IPS DF 19.7 (cell line): ENCODE data around the gene TMA7B.
A peak's percentile ranks its signal among the peaks of the same experiment; 100 is the strongest.
"Not testable (repeated sequence)": the region's sequence is repeated elsewhere in the genome, so short reads cannot be mapped to it uniquely, and the experiment has no call there.

Source experiments
- DNase-seq: peaks from one replicate; pipeline ENCODE4 v3.0.0-alpha.2; 2013; ENCODE audit warnings: low read depth, low spot score

Gene TMA7B

DNA sequence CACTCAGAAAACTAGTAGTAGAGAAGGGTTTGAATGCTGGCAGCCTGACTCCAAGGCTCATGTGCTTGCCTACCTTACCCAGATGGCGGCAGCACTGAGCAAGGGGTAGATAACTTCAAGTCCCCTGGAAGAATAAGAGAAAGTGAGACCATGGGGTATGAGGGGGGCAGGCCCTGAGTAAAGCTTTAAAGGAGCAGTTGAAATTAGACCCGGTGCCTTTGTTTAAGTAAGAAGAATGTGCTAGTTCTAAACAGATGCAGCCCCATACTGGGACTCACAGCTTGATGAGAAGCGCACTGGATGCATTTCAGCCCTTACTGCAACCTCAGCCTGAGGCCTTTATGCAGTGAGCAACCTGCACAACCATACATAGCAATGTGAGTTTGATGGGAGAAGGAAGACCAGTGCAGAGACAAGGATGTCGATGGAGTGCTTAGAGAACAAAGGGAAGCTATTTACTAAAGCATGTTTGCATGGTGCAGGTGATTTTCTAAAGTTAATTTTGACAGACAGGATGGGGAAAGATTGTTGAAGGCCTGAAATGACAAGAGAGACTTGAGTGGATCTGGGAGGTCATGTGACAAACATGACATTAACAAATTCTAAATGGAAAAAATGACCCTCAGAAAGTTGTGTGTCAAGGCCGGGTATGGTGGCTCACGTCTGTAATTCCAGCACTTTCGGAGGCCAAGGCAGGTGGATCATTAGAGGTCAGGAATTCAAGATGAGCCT, 27.1 kb upstream of the TMA7B start:
- DNase-seq = peak; percentile 94

DNA sequence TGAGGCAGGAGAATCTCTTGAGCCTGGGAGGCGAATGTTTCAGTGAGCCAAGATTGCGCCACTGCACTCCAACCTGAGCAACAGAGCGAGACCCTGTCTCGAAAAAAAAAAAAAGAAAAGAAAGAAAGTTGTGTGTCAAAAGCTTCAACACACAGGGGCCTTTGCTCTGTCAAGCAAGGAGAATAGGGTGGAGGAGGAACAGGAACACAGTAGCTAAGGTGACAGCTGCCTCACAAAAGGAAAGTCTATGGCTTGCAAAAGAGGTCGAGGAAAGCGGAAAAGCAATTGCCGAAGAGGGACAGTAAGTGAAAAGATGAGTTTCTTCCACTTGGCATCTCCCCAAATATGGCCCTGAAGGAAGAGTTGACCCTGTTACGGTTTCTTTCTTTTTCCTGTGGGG, 26.5 kb upstream of the TMA7B start:
- no peak for DNase-seq

DNA sequence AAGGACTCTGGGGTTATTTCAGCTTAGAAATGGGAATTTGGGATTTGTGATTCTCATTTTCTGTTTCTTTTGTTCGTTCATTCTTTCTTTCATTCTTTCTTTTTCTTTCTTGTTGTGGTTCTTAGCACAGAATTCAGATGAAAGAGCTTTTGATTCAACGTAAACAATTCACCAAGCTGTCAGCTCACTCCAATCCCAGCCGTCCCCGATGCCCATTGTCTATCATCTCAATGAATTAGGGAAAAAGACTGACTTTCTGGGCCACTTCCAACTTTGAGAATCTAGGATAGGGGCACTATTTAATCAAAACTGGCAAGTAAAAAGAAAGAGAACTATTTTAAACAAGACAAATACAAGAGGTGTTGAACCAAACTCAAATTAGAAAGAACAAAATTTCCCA, 25.1 kb upstream of the TMA7B start:
- DNase-seq = no peak

DNA sequence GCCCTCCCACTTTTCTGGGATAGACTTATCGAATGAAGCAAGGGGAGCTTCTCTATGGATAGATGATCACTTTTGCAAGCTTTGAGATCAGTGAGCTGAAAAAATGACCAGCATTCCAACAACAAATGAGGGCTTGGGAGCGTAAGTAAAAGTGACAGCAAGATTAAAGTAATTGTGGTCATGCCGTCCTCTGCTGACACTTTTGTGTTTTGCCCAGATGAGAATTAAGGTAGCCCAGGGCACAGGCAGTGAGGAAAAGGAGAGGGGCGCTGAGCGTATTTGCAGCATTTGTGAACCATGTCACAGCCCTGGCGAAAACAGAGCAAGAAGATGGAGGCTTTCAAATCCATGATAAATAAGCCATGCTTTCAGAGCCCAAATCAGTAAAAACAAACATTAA, 24.6 kb upstream of the TMA7B start:
- DNase-seq = no peak

DNA sequence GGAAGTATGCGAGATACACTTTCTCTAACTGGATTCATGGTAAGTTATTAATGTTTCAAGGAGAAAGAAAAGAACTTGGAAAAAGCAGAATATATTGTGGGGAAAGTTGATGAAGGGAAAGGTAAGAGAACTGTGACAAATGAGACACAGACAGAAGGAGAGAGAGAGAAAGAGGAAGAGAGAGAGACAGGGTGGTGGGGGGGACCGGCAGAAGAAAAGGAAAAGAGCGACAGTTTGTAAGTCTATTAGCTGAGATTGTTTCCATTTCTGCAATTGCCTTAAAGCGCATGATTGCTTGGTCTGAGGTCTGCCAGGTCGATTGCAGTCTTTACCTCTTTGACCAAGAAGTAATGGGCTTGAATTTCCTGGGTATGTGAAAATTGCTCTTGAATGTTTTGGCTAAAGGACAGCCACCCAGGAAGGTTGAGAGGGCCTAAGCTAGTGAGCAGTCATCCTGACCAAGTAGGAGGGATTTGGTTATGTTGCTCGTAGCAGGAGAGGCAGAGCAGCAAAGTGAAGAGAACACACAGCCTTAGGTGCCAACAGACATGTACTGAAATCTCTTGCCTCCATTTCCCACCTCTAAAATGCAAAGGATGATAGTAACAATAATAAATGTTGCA, 23.6 kb upstream of the TMA7B start:
- DNase-seq = no peak

DNA sequence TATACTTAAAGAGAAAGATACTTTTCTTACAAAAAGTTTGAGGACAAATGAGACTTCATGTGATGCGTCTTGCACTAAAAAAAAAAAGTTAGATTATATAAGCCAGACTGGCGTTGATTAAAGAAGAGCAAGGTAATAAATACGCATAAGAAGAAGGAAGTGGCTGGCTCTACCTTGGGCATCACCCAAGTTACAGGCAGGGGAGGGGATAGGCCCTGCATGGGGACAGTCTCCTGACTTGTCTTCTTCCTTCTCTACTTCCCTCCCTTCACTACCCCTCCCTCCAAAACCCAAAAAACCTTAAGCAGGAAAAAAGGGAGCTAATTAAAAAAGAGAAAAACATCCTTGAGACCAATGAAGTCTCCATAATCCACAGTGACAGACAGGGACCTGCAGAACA, 22.3 kb upstream of the TMA7B start:
- no peak for DNase-seq

DNA sequence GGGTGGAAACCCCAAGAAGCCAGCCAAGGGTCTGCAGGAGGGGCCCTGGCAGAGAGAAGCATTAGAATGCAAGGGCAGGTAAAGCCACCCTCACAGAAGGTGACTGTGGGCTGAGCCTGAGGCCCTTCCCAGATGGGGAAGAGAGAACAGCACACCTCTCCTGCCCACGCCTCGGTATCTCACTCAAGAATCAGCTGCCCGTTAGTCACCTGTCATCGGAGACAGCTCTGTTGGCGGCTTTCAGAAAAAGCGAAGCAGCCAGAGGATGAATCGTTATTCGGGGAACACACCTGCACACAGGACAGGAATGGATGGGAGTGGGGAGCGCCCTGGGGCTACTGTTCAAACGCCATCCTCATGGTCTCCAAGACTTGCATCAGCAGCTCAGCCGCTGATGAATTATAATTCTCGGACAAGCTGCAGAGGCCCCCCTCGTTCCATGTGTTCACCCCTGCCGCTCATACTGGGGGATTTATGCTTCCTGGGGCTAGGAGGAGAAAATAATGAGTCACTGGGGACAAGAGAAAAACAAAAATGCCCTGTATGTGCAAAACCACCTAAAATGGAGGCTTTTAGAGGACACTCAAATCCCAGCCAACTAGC, 21.6 kb upstream of the TMA7B start:
- DNase-seq = no peak

DNA sequence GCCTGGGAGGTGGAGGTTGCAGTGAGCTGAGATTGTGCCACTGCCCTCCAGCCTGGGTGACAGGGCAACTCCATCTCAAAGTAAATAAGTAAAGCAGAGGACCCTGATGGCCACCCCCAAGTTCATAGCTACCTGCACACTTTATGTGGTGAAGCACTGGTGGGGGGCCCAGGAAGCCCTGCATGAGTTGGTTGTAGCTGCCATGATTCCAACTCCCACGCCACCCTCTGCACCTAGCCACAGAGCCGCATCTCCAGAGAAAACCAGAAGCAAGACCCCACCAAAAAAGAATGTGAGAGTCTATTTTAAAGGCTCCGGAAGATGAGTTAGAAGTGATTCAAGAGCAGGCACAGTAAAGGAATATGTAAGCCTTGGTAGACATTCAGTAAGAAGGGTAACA, 20.4 kb upstream of the TMA7B start:
- no peak for DNase-seq

DNA sequence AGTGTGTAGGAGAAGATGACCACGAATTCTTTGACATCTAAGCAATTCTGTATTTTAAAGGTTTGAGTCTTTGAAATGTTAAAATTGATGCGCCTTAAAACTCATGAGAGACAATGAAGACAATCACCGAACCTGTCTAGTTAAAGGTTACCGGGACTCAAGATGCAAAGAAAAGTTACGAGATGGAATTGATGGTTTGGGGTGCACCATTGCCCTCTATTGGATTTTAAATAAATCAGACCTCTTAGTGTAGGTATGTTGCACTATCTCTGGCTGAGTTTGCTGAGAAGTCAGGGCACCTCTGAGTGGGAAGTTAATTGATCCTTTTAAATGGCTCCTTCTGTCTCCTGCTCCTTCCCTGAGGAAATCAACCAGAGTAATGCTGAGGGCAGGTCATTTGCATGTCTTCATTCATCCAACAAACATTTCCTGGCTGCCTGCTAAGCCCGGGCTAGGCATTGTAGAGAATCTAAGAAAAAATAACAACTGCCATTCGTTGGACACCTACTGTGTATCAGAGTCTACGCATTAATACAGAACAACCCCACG, 19.4 kb upstream of the TMA7B start:
- no peak for DNase-seq

DNA sequence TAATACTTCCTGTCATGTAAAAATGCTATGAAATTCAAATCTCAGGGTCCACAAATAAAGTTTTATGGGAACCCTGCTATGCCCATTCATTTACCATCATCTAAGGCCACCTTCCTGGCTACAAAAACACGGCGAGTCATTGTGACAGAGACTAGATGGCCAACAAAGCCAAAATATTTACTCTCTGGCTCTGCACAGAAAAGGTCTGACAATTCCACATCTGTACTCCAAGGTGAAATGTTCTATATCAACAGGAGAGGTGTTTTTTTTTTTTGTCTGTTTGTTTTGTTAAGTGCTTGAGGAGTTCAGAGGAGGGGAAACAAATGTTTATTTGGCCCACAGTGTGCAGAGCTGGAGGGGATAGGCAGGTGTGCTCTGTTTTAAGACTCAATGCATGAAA, 18.6 kb upstream of the TMA7B start:
- DNase-seq = no peak

DNA sequence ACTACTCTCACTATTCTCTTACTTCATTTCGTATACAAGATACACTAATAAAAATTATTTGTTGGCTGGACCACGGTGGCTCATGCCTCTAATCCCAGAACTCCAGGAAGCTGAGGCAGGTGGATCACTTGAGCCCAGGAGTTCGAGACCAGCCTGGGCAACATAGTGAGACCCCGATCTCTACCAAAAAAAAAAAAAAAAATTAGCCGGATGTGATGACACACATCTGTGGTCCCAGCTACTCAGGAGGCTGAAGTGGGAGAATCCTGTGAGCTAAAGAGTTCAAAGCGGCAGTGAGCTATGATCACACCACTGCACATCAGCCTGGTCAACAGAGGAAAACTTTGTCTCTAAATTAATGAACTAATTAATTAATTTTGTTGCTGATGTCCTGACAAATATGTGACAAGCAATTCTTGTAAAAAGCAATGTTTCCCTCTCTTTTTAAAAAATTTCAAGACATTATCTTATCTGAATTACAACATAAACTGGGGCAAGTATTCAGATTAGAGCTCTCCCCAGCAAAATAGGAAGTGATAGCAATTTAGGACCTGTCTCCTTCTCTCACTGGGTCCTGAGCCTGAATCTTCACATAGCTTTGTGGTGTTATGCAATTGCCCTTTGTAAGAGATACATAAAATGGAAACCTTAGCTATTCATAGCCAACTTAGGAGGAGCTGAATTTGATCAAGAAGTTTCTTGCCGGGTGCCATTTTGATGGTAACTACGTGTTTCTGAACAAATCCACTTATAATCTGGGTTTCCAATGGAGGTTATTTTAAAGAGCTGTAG, 17.6 kb upstream of the TMA7B start:
- DNase-seq = no peak

DNA sequence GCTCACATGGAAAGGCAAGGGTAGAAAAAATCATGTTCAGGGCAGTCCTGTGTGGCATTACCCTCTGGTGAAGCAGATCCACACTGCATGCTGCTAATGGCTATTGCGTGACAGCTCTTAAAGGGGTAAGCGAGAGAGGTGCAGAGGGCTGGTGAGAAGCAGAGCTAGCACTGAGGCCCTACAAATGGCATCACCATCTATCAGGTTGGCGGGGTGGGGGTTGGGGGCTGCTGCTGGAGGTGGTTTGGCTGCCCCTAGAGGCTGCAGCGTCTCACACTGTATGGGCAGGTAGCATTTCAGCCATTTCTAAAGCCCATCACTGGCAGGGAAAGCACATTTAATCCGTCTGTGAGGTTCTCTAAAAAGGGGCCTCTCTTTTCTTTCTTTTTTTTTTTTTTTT, 16.9 kb upstream of the TMA7B start:
- no peak for DNase-seq

DNA sequence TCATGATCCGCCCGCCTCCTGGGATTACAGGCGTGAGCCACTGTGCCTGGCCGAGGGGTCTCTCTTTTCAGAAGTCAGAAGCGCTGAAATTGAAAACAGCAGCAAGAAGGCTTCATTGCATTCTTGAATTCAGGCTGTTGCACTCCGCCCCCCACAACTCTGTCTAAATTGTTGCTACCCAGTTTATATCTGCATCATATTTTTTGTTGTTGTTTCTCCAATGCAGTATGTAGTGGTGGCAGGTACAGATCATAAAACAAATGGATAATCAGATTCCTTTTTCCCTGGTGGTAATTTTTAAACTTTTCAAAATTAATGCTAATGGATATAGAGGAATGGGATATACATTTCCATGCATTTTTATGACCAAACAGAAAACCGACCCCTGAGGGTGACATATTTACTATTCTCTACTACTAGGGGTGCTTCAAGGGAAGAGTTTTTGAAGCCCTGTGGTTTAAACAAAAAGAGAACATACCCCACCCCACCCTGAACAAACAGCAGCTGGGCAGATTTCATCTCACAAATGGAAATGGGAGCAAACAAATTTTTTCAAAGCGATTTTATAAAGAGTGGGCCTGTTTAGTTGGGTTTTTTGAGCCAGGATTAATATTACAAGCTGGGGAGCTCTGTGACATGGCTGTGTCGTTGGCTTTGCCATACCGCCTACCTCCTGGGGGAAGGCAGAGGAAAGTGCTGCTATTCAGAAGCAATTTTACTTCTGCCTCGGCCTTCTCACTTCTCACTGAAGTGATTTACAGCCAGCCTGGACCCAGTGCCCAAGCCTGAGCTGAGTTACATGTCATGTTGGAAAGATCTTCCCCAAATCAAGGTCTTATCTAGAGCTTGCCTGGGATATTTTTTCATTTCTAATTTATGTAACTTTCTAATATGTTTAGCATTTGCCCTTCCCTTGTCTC, 16.0 kb upstream of the TMA7B start:
- DNase-seq = no peak

DNA sequence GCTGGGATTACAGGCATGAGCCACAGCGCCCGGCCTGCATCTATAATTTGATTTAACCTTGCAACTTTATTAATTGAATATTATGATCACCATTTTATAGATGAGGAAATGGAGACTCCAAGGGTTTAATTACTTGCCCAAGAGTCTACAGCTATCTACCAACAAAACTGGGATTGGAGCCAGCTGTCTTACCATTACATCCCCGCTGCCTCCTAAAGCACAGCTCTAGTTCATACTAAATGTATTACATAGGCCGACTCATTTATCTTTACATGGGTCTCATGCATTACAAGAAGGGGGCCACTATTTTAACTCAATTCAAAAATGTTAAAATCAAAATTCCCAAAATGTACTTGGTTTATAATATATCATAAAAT, 14.1 kb upstream of the TMA7B start:
- DNase-seq = no peak

DNA sequence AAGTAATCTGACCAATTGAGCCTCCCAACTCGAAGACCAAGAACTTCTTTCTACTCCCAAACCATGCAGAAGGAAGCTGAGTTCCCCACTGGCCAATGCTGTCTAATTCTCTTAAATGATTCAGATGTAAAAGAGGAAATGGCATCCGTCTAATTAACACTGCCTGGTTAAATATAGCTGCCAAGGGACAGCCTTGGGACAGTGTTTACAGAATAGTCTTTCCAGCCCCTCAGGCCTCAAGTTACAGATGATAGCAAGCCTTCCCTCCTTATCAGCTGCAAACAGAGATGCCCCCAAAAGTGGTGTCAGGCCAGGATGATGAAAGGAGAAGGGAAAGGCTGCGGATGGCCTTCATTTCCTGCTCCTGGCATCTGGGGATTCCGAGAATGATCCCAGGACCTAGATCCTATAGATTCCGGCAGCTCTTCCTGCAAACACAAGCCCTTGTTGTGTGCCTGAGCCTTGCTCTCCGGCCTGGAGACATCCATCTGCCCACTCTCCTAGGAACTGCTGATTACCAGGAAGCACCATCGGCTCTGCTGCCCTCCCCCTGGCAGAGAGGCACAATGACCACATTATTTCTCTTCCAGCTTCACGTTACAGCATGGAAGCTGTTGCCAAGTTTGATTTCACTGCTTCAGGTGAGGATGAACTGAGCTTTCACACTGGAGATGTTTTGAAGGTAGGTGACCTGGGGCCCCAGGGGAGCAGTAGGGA, 13.5 kb upstream of the TMA7B start:
- no peak for DNase-seq

DNA sequence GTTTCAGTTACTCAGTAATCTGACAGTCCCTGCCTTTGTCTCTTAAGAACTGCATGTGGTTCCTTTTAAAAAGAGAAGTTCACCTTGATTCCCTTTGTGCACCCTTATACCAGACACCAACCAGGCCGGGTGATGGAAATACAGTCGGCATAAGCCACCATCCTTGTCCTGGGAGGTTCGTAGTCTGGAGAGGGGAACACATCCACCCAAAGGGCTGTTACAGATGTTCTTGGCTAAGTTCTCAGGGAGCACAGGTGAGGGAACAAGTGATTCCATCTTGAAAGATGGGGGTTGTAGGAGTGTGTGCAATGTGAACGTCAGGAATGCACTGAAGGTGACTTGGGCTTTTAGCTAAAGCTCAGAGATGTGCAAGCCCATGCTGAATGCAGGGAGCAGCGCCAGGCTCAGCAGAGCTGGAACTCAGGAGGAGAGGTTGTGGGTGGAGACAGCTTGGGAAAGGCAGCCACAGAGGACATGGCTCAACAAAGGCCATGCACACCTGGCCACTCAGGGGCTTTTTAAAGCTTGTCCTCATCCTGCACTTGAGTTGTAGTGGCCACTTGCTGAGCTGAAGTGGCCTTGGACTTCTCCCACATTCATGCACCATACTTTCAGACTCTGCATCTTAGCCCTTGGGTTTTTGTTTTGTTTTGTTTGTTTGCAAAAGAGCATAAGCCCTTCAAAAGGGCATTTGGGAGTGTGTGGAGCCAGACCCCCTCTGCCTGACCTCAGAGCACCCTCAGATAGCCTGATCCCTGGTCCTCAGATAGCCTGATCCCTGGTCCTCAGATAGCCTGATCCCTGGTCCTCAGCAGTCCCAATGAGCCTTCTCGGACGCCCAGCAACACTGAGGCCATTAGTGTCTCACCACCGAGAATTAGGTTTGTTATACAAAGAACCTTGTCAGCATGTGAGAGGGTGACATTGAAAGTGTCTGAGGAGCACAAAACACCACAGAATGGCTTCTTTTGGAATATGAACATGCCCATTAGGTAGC, 12.7 kb upstream of the TMA7B start:
- DNase-seq = no peak

DNA sequence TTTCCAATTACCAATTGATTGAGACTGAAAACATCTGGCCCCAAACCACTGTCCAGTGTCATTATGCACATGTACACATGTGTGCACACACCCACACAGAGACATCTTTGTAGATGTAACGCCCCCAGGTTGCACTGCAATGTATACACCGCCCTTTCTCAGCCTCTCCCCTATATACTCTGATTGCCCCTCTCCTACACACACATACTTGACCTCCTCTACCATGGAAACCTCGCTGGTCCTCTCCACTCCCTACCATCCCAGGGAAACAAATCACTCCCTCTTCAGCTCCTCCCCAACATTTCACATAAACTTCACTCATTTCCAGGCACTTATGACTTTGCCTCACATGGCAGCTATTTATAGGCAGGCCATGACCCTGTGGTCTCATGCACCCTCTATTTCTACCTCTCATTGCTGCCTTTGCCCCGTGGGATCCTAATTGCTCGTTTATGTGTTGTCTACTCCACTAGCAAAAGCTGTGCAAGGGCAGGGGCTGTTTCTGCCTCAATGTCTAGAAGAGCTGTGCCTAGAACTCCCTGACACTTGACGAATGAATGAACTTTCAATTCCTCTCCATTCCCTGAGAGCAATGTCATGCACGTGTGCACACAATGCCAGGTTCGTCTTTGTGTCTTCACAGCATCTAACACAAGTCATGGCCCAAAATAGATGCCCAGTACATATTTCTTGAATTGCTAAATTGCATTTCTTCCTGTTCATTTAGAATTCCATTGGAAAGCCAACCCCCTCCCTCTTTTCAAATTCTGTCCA, 10.0 kb upstream of the TMA7B start:
- DNase-seq = no peak

DNA sequence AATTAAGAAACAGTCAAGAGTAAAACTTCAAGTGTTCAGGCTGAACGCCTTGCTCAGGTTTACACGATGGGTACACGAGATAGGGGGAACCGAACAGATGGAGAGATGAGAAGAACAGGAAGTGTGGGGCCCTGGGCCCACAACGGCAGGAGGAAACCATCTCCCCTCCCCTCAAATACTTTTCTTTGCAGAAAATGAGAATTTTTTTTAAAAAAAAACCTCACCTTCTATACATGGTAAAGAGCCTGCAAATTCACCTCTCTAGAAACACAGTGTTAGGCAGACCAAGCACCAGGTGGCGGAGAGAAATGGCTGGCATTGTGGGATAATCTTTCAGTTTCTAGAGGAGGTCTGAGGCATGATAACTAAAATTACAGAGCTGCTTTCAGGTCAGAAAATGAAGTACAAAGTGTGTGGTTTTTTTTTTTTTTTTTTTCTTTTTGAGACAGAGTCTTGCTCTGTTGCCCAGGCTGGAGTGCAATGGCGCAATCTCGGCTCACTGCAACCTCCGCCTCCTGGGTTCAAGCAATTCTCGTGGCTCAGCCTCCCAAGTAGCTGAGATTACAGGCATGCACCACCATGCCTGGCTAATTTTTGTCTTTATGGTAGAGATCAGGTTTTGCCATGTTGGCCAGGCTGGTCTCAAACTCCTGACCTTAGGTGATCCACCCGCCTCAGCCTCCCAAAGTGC, 8.4 kb upstream of the TMA7B start:
- DNase-seq = not testable (repeated sequence)
